HG02623 (cell line): Measurements from ENCODE around the gene RNF14.
A peak's percentile ranks its signal among the peaks of the same experiment; 100 is the strongest.
"Not testable (repeated sequence)": the region's sequence is repeated elsewhere in the genome, so short reads cannot be mapped to it uniquely, and the experiment has no call there.

Experiments
- ATAC-seq: cut with Tn5 transposase; IDR thresholded peaks from one replicate; pipeline ENCODE4 v1.9.1; 2021; ENCODE audit warnings: moderate library complexity; ENCODE audit not compliant: unreplicated experiment

The RNF14 gene

GRCh38 chr5:141968914-141969608 lies at the start of gene RNF14:
RNF14 (plus strand) TSS chr5:141969105; CDS start chr5:141973589, 4,484 bp downstream.
- peak; percentile 90 for ATAC-seq

- no peak for ATAC-seq
Measured at GRCh38 chr5:141919218-141920119, 49.4 kb upstream of the RNF14 start.

- ATAC-seq = no peak
Measured at GRCh38 chr5:141920771-141921170, 48.1 kb upstream of the RNF14 start.

GRCh38 chr5:141922827-141923447 lies 46.0 kb upstream of the RNF14 start:
- not testable (repeated sequence) for ATAC-seq

- peak; percentile 97 for ATAC-seq
Measured at GRCh38 chr5:141923448-141924313, 45.2 kb upstream of the RNF14 start, which contains the start of gene DELE1. DELE1 (plus strand) TSS chr5:141923871; CDS start chr5:141923942, 71 bp downstream.

GRCh38 chr5:141926434-141926833 lies 42.5 kb upstream of the RNF14 start:
- ATAC-seq = no peak

GRCh38 chr5:141928051-141928450 lies 40.9 kb upstream of the RNF14 start:
- no peak for ATAC-seq

- ATAC-seq = no peak
Measured at GRCh38 chr5:141929398-141930058, 39.4 kb upstream of the RNF14 start.

- no peak for ATAC-seq
Measured at GRCh38 chr5:141931694-141932093, 37.2 kb upstream of the RNF14 start.

- no peak for ATAC-seq
Measured at GRCh38 chr5:141933151-141933550, 35.8 kb upstream of the RNF14 start.

- no peak for ATAC-seq
Measured at GRCh38 chr5:141934099-141934844, 34.6 kb upstream of the RNF14 start.

- ATAC-seq = no peak
Measured at GRCh38 chr5:141935538-141935937, 33.4 kb upstream of the RNF14 start.

GRCh38 chr5:141940695-141941271 lies 28.1 kb upstream of the RNF14 start:
- no peak for ATAC-seq

GRCh38 chr5:141941307-141941706 lies 27.6 kb upstream of the RNF14 start:
- ATAC-seq = no peak

- ATAC-seq = no peak
Measured at GRCh38 chr5:141941779-141942178, 27.1 kb upstream of the RNF14 start.

GRCh38 chr5:141942185-141942857 lies 26.6 kb upstream of the RNF14 start:
- no peak for ATAC-seq

- no peak for ATAC-seq
Measured at GRCh38 chr5:141944076-141944475, 24.8 kb upstream of the RNF14 start.

GRCh38 chr5:141945511-141946051 lies 23.3 kb upstream of the RNF14 start:
- ATAC-seq = no peak
